IMR-90 (cell line): ENCODE measurements around the gene ATP10D. TPM values are rescaled to one million over a fixed set of nuclear protein-coding genes. Genes with fewer than 3 reads are reported as not detected.

ENCODE experiments used
- ATAC-seq: fragments of 200-7000 bp; cut with Tn5 transposase; 2 replicates; pipeline ENCODE4 v1.9.1; 2020; ENCODE audit warnings: low read depth, mild to moderate bottlenecking, moderate library complexity
- BruUV-seq: library from RNA; stranded (reverse); fragments of 400-500 nt; replicated peaks from 2 replicates; lab custom pipeline; 2021; lab: Mats Ljungman, UMichigan
- CTCF ChIA-PET: fragments of 300-600 bp; formaldehyde crosslinking; extraction: SDS; loops from one replicate; lab custom pipeline; 2021; ENCODE audit warnings: antibody characterized with exemption; lab: Yijun Ruan, JAX
- POLR2A ChIA-PET: fragments of 300-600 bp; sonication (Branson Sonifier 250); formaldehyde crosslinking; loops from one replicate; lab custom pipeline; 2022; ENCODE audit warnings: antibody characterized with exemption; ENCODE audit not compliant: unreplicated experiment; lab: Charles Lee
- DNase-seq: peaks from one replicate; pipeline ENCODE4 v3.0.0; 2013
- H2AFZ ChIP-seq: replicated peaks from 2 replicates; pipeline ENCODE3; 2013; ENCODE audit warnings: low read length, mild to moderate bottlenecking; ENCODE audit not compliant: poor library complexity
- H2AK5ac ChIP-seq: 2 replicates; pipeline ENCODE4 v1.6.1; 2013; ENCODE audit warnings: low read depth, low read length, inconsistent platforms
- H2AK9ac ChIP-seq: replicated peaks from 2 replicates; pipeline ENCODE3; 2013; ENCODE audit warnings: mild to moderate bottlenecking, low read depth, low read length, moderate library complexity; ENCODE audit not compliant: poor library complexity
- H2BK120ac ChIP-seq: 2 replicates; pipeline ENCODE4 v1.6.1; 2013; ENCODE audit warnings: low read depth, low read length, inconsistent platforms
- H2BK15ac ChIP-seq: 3 replicates; pipeline ENCODE4 v1.6.1; 2013; ENCODE audit warnings: low read depth, low read length, inconsistent platforms
- H2BK20ac ChIP-seq: 2 replicates; pipeline ENCODE4 v1.6.1; 2013; ENCODE audit warnings: low read depth, mild to moderate bottlenecking, inconsistent platforms, low read length, moderate library complexity
- H2BK5ac ChIP-seq: 2 replicates; pipeline ENCODE4 v1.6.1; 2013; ENCODE audit warnings: mild to moderate bottlenecking, low read depth, low read length, inconsistent platforms; ENCODE audit not compliant: poor library complexity, severe bottlenecking
- H3K14ac ChIP-seq: replicated peaks from 2 replicates; pipeline ENCODE4 v1.6.1; 2013; ENCODE audit warnings: low read depth, low read length, inconsistent platforms
- H3K18ac ChIP-seq: 2 replicates; pipeline ENCODE4 v1.6.1; 2013; ENCODE audit warnings: low read depth, low read length, control low read depth
- H3K23ac ChIP-seq: 2 replicates; pipeline ENCODE4 v1.6.1; 2013; ENCODE audit warnings: low read depth, low read length, inconsistent platforms
- H3K27ac ChIP-seq: 2 replicates; pipeline ENCODE4 v1.5.1; 2013; ENCODE audit warnings: mild to moderate bottlenecking, control low read depth, low read length; ENCODE audit not compliant: insufficient read depth
- H3K27me3 ChIP-seq: 2 replicates; pipeline ENCODE4 v1.6.1; 2013; ENCODE audit warnings: low read length; ENCODE audit not compliant: control insufficient read depth, insufficient read depth
- H3K36me3 ChIP-seq: 2 replicates; pipeline ENCODE4 v1.6.1; 2013; ENCODE audit warnings: low read length, mixed read lengths; ENCODE audit not compliant: control insufficient read depth, insufficient read depth
- H3K4ac ChIP-seq: 2 replicates; pipeline ENCODE4 v1.6.1; 2013; ENCODE audit warnings: low read depth, low read length, inconsistent platforms
- H3K4me1 ChIP-seq: 2 replicates; pipeline ENCODE4 v1.6.1; 2013; ENCODE audit warnings: low read length, mixed read lengths; ENCODE audit not compliant: control insufficient read depth, insufficient read depth
- H3K4me2 ChIP-seq: 2 replicates; pipeline ENCODE4 v1.6.1; 2013; ENCODE audit warnings: low read depth, mild to moderate bottlenecking, control low read depth, low read length, moderate library complexity
- H3K4me3 ChIP-seq: 2 replicates; pipeline ENCODE4 v1.5.1; 2013; ENCODE audit warnings: low read depth, mild to moderate bottlenecking, control low read depth, low read length, moderate library complexity; ENCODE audit not compliant: insufficient read depth
- H3K56ac ChIP-seq: 2 replicates; pipeline ENCODE4 v1.6.1; 2013; ENCODE audit warnings: low read length, inconsistent platforms; ENCODE audit not compliant: insufficient read depth; ENCODE audit errors: extremely low read depth
- H3K79me1 ChIP-seq, 2 experiments: 2 replicates each; pipeline ENCODE4 v1.6.1; 2013; ENCODE audit warnings: low read length in 2 of 2, inconsistent platforms in 1 of 2, low read depth in 1 of 2
- H3K9ac ChIP-seq: 2 replicates; pipeline ENCODE4 v1.6.1; 2013; ENCODE audit warnings: low read depth, low read length, control low read depth
- H3K9me1 ChIP-seq: 2 replicates; pipeline ENCODE4 v1.6.1; 2013; ENCODE audit warnings: low read length, inconsistent platforms; ENCODE audit not compliant: insufficient read depth
- H3K9me3 ChIP-seq: 2 replicates; pipeline ENCODE4 v1.6.1; 2013; ENCODE audit warnings: low read length; ENCODE audit not compliant: control insufficient read depth, insufficient read depth
- H4K20me1 ChIP-seq: 2 replicates; pipeline ENCODE4 v1.6.1; 2013; ENCODE audit warnings: low read length, inconsistent platforms; ENCODE audit not compliant: insufficient read depth
- H4K5ac ChIP-seq: 2 replicates; pipeline ENCODE4 v1.6.1; 2013; ENCODE audit warnings: mild to moderate bottlenecking, low read depth, low read length, control low read depth
- H4K8ac ChIP-seq, 2 experiments: 2 replicates each; pipeline ENCODE4 v1.6.1; 2013; ENCODE audit warnings: low read depth in 2 of 2, low read length in 2 of 2, control low read depth in 1 of 2, inconsistent platforms in 1 of 2
- H4K91ac ChIP-seq: 2 replicates; pipeline ENCODE4 v1.6.1; 2013; ENCODE audit warnings: low read depth, low read length, inconsistent platforms; ENCODE audit not compliant: insufficient read depth
- MAZ ChIP-seq: IDR thresholded peaks from 2 replicates; pipeline ENCODE4 v1.6.1; 2012; ENCODE audit warnings: low read depth, mild to moderate bottlenecking, low read length, improper control_type of control experiment, moderate library complexity, borderline replicate concordance
- MXI1 ChIP-seq: IDR thresholded peaks from 2 replicates; pipeline ENCODE4 v1.6.1; 2012; ENCODE audit warnings: low read depth, mild to moderate bottlenecking, low read length, moderate library complexity, borderline replicate concordance
- NFE2L2 ChIP-seq: fragments of 150-350 bp; IDR thresholded peaks from 2 replicates; pipeline ENCODE4 v1.6.1; 2016; ENCODE audit warnings: low read depth, mild to moderate bottlenecking, low read length
- RAD21 ChIP-seq: IDR thresholded peaks from 2 replicates; pipeline ENCODE4 v1.6.1; 2012; ENCODE audit warnings: low read length, improper control_type of control experiment
- RCOR1 ChIP-seq: IDR thresholded peaks from 2 replicates; pipeline ENCODE4 v1.6.1; 2012; ENCODE audit warnings: mild to moderate bottlenecking, low read length, improper control_type of control experiment; ENCODE audit not compliant: insufficient replicate concordance
- RFX5 ChIP-seq: IDR thresholded peaks from 2 replicates; pipeline ENCODE4 v1.8.0; 2012; ENCODE audit warnings: low read depth, mild to moderate bottlenecking, low read length, moderate library complexity
- WGBS, 2 experiments: methylation state at CpG; one replicate each; pipeline versions ENCODE4 v1.1.5 to v1.1.7; 2013; ENCODE audit warnings: missing lambda C conversion rate in 2 of 2; ENCODE audit not compliant: insufficient read length in 1 of 2; ENCODE audit errors: extremely low coverage in 2 of 2; 5-methylcytosine and 5-hydroxymethylcytosine counted together
- dilution Hi-C: fragments of 300-500 bp; cut with HindIII; formaldehyde crosslinking; loops from one replicate; pipeline ENCODE4 v1.14.3; 2018; ENCODE audit warnings: low sequenced_read_pairs; ENCODE audit not compliant: unreplicated experiment
- in situ Hi-C: fragments of 300-500 bp; cut with MboI; formaldehyde crosslinking; loops from 3 replicates; pipeline ENCODE4 v1.14.3; 2019; ENCODE audit warnings: low sequenced_read_pairs, inconsistent platforms, mixed read lengths
- intact Hi-C: fragments of 100-400 bp; cut with micrococcal nuclease; formaldehyde crosslinking; loops from 2 replicates; pipeline ENCODE4 v1.10.0; 2022
- polyA plus RNA-seq, 3 experiments: library from polyadenylated mRNA; depleted of rRNA; stranded (reverse); fragments of >200 nt; gene quantifications; 2 replicates each; pipeline ENCODE4 v1.2.3, GENCODE V29; 2012; ENCODE audit warnings: low replicate concordance in 1 of 3
- total RNA-seq: library from RNA; depleted of rRNA; stranded (reverse); fragments of >200 nt; gene quantifications from 2 replicates; pipeline ENCODE4 v1.2.3, GENCODE V29; 2012
- TF ChIP-seq, protein P1 (sequence below): conservative IDR thresholded peaks from 2 replicates; pipeline ENCODE4 v1.5.1; 2012; ENCODE audit warnings: mild to moderate bottlenecking, low read depth, low read length, improper control_type of control experiment
- TF ChIP-seq, protein P2 (sequence below): fragments of 150-350 bp; IDR thresholded peaks from 2 replicates; pipeline ENCODE4 v1.6.1; 2016; ENCODE audit warnings: low read depth, mild to moderate bottlenecking, low read length, moderate library complexity, borderline replicate concordance

The ATP10D gene
- total and polyA plus RNA-seq, 2 of the 4 experiments (the other 2 are of a cell fraction): 28.9 to 135 TPM

DNA sequence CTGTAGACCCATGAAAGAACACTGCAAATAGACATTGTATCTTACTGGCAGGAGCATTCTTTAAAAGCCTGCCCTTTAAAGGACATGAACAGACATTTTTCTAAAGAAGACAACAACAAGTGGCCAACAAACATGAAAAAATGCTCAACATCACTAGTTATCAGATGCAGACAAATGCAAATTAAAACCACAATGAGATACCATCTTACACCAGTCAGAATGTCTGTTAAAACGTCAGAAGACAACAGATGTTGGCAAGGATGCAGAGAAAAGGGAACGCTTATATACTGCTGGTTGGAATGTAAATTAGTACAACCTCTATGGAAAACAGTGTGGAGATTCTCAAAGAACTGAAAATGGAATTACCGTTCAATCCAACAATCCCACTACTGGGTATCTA lies 77.2 kb downstream of the ATP10D start:
- WGBS, 2 experiments: no CpG with 5 or more reads among the region's 3 CpGs
- Histone ChIP-seq H4K91ac (no peak overlapping the region), H3K4me3 (no peak overlapping the region), H3K27me3 (no peaks in the 10 kb centered on the region), H2BK5ac (no peak overlapping the region), H2BK20ac (no peak overlapping the region), H2AFZ (no peak overlapping the region), H3K9ac (no peak overlapping the region), H3K14ac (no peak overlapping the region), H3K4ac (no peak overlapping the region), H3K9me1 (no peaks in the 10 kb centered on the region; the same call in 1 of the 2 replicates), H3K56ac (no peak overlapping the region), H4K20me1 (no peaks in the 10 kb centered on the region), H2BK120ac (no peak overlapping the region), H4K5ac (no peak overlapping the region), H3K4me2 (no peak overlapping the region), H3K36me3 (peaks cover 15% of the 10 kb centered on the region), H3K23ac (no peak overlapping the region), H2AK5ac (no peak overlapping the region), H3K79me1 (peaks cover 0 to 8% of the 10 kb centered on the region in 2 experiments; a peak in 1 of 4 replicates), H3K4me1 (peaks cover 2% of the 10 kb centered on the region; the same call in 1 of the 2 replicates), H2BK15ac (no peak overlapping the region), H2AK9ac (no peak overlapping the region), H3K18ac (no peak overlapping the region), H3K9me3 (no peaks in the 10 kb centered on the region), H3K27ac (no peak overlapping the region), H4K8ac (no peak overlapping the region)
- TF ChIP-seq MXI1 (no peak), RAD21 (no peak), RFX5 (no peak), NFE2L2 (no peak), RCOR1 (no peak), MAZ (no peak)
- TF ChIP-seq, protein P1, sequence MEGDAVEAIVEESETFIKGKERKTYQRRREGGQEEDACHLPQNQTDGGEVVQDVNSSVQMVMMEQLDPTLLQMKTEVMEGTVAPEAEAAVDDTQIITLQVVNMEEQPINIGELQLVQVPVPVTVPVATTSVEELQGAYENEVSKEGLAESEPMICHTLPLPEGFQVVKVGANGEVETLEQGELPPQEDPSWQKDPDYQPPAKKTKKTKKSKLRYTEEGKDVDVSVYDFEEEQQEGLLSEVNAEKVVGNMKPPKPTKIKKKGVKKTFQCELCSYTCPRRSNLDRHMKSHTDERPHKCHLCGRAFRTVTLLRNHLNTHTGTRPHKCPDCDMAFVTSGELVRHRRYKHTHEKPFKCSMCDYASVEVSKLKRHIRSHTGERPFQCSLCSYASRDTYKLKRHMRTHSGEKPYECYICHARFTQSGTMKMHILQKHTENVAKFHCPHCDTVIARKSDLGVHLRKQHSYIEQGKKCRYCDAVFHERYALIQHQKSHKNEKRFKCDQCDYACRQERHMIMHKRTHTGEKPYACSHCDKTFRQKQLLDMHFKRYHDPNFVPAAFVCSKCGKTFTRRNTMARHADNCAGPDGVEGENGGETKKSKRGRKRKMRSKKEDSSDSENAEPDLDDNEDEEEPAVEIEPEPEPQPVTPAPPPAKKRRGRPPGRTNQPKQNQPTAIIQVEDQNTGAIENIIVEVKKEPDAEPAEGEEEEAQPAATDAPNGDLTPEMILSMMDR: no peak
- TF ChIP-seq, protein P2, sequence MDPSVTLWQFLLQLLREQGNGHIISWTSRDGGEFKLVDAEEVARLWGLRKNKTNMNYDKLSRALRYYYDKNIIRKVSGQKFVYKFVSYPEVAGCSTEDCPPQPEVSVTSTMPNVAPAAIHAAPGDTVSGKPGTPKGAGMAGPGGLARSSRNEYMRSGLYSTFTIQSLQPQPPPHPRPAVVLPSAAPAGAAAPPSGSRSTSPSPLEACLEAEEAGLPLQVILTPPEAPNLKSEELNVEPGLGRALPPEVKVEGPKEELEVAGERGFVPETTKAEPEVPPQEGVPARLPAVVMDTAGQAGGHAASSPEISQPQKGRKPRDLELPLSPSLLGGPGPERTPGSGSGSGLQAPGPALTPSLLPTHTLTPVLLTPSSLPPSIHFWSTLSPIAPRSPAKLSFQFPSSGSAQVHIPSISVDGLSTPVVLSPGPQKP: no peak
- BruUV-seq: no TSS peak
- CTCF ChIA-PET: no interaction called here
- ATAC-seq (no peak), DNase-seq (no peak)
- POLR2A ChIA-PET: no interaction called here
- in situ Hi-C loops (loop anchor here (25.0 kb wide), 1 partner anchor 625 kb away; no protein-coding TSS in a partner anchor), dilution Hi-C loops (no loop called here), intact Hi-C loops (loop anchor here (5.0 to 10.0 kb wide), 4 partner anchors 47 to 630 kb away; partner anchors contain the start of gene COMMD8)
